Central memory CD8-positive, alpha-beta T cell (primary cell): ENCODE data around the gene ERGIC2.
"Not testable (repeated sequence)": the region's sequence is repeated elsewhere in the genome, so short reads cannot be mapped to it uniquely, and the experiment has no call there.

Source experiments
- ATAC-seq: fragments of 150-1000 bp; cut with Tn5 transposase; replicated peaks from 2 replicates; pipeline ENCODE4 v1.10.0; 2022; ENCODE audit warnings: mild to moderate bottlenecking, moderate FRiP score, moderate number of reproducible peaks; ENCODE audit not compliant: poor library complexity, severe bottlenecking; ENCODE audit errors: extremely low read depth
- DNase-seq, 2 donors: peaks; one replicate each; pipeline ENCODE4 v3.0.0; 2021; ENCODE audit warnings: low spot score in 2 of 2
- H3K27ac Mint-ChIP-seq: one replicate; pipeline ENCODE4 v1.8.0; 2022; ENCODE audit warnings: low read depth, mild to moderate bottlenecking, moderate library complexity, mixed read lengths
- H3K27me3 Mint-ChIP-seq: one replicate; pipeline ENCODE4 v1.8.0; 2022; ENCODE audit warnings: mixed read lengths
- H3K36me3 Mint-ChIP-seq: one replicate; pipeline ENCODE4 v1.8.0; 2022; ENCODE audit warnings: mild to moderate bottlenecking, moderate library complexity, mixed read lengths; ENCODE audit not compliant: insufficient read depth
- H3K4me1 Mint-ChIP-seq: one replicate; pipeline ENCODE4 v1.8.0; 2022; ENCODE audit warnings: mixed read lengths
- H3K4me3 Mint-ChIP-seq: one replicate; pipeline ENCODE4 v1.8.0; 2022; ENCODE audit warnings: mild to moderate bottlenecking, moderate library complexity, mixed read lengths
- H3K9me3 Mint-ChIP-seq: one replicate; pipeline ENCODE4 v1.8.0; 2022; ENCODE audit warnings: mixed read lengths

ERGIC2 gene

GRCh38 chr12:29314416-29314815 is 66.6 kb downstream of the ERGIC2 start:
- H3K4me3 Mint-ChIP-seq: no peak overlapping the region
- no peak for DNase-seq

DNA sequence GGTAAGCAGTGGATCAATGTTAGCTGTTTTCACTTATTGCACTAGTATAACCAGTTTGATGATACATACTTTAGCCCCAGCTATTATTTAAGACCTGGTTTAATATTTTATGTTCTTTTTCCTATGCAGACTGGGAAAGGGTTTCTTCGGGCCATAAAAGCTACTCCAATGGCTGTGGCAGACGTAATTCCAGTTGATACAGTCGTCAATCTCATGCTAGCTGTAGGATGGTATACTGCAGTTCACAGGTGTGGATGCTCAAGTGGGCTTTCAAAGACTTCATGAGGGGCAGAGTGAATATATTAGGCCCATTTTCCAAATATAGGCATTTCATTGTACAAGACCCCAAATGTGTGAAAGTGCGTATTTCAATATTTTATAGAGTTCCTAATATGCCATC is 70.1 kb downstream of the ERGIC2 start:
- DNase-seq (no peak), ATAC-seq (no peak)
- H3K4me3 Mint-ChIP-seq: no peak overlapping the region
- H3K36me3 Mint-ChIP-seq: peaks cover 6% of the 10 kb centered on the region
- no peaks in the 10 kb centered on the region for H3K4me1 Mint-ChIP-seq
- H3K27me3 Mint-ChIP-seq: no peaks in the 10 kb centered on the region
- H3K27ac Mint-ChIP-seq: no peak overlapping the region
- H3K9me3 Mint-ChIP-seq: no peaks in the 10 kb centered on the region

More at GRCh38 chr12:29314416-29314815, 66.6 kb downstream of the ERGIC2 start:
- no peak overlapping the region for H3K27ac Mint-ChIP-seq
- ATAC-seq: no peak
- no peaks in the 10 kb centered on the region for H3K9me3 Mint-ChIP-seq
- peaks cover 2% of the 10 kb centered on the region for H3K36me3 Mint-ChIP-seq
- no peaks in the 10 kb centered on the region for H3K27me3 Mint-ChIP-seq
- peaks cover 9% of the 10 kb centered on the region for H3K4me1 Mint-ChIP-seq

- ATAC-seq: no peak
- Mint-ChIP-seq H3K27ac (no peak overlapping the region), H3K4me3 (no peak overlapping the region), H3K36me3 (peaks cover 5% of the 10 kb centered on the region), H3K4me1 (no peaks in the 10 kb centered on the region), H3K9me3 (no peaks in the 10 kb centered on the region), H3K27me3 (no peaks in the 10 kb centered on the region)
- DNase-seq: no peak
These were observed 71.6 kb downstream of the ERGIC2 start for GRCh38 chr12:29309320-29309902.

GRCh38 chr12:29306682-29307081 is 74.3 kb downstream of the ERGIC2 start:
- Mint-ChIP-seq H3K4me3 (no peak overlapping the region), H3K9me3 (no peaks in the 10 kb centered on the region), H3K36me3 (peaks cover 5% of the 10 kb centered on the region), H3K27ac (no peak overlapping the region), H3K4me1 (no peaks in the 10 kb centered on the region), H3K27me3 (no peaks in the 10 kb centered on the region)
- DNase-seq (no peak), ATAC-seq (no peak)

DNA sequence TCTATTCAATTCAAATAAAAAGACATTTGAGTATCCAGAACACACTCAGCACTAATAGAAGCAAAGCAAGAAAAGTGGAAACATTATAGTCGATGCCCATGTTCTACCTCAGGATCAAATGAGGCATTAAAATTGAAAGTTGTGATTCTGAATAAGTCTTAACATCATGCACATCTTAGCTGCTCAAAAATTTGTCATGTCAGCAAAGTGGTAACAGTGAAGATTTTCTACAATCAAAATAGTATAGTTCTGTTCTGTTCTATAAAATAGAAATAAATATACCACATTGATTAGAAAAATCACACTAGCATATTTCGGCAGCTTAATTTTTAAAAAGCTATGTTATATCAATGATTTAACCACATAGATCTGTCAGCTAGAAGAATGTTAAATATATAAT is 74.7 kb downstream of the ERGIC2 start:
- DNase-seq: no peak
- Mint-ChIP-seq H3K27ac (no peak overlapping the region), H3K27me3 (no peaks in the 10 kb centered on the region), H3K36me3 (peaks cover 5% of the 10 kb centered on the region), H3K4me3 (no peak overlapping the region), H3K9me3 (no peaks in the 10 kb centered on the region), H3K4me1 (no peaks in the 10 kb centered on the region)
- ATAC-seq: no peak

DNA sequence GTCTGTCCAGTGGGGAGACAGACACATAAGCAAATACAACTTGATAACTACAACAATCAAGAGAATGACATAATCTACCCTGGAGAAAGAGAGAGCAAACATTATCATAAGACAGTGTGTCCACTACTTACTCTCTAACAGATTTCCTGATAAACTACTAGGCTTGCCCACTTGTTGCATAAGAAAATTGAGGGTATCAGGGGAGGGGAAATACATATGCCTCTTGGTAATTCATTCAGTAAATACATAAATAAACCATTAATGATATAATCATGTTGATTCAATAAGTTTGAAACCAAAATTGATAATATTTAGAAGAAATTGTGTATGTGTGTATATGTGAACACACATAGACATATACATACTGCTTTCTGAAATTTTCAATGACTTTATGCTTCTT is 76.6 kb downstream of the ERGIC2 start:
- DNase-seq (no peak), ATAC-seq (no peak)
- Mint-ChIP-seq H3K36me3 (peaks cover 6% of the 10 kb centered on the region), H3K4me3 (no peak overlapping the region), H3K27me3 (no peaks in the 10 kb centered on the region), H3K27ac (no peak overlapping the region), H3K9me3 (no peaks in the 10 kb centered on the region), H3K4me1 (no peaks in the 10 kb centered on the region)

- DNase-seq (no peak), ATAC-seq (no peak)
- Mint-ChIP-seq H3K27me3 (no peaks in the 10 kb centered on the region), H3K4me1 (no peaks in the 10 kb centered on the region), H3K27ac (no peak overlapping the region), H3K4me3 (no peak overlapping the region), H3K36me3 (peaks cover 1% of the 10 kb centered on the region), H3K9me3 (no peaks in the 10 kb centered on the region)
These were observed 79.9 kb downstream of the ERGIC2 start for GRCh38 chr12:29301114-29301513.

GRCh38 chr12:29299633-29300032 is 81.3 kb downstream of the ERGIC2 start:
- no peaks in the 10 kb centered on the region for H3K4me1 Mint-ChIP-seq
- no peak overlapping the region for H3K27ac Mint-ChIP-seq
- H3K36me3 Mint-ChIP-seq: peaks cover 1% of the 10 kb centered on the region
- ATAC-seq (no peak), DNase-seq (no peak)
- H3K27me3 Mint-ChIP-seq: no peaks in the 10 kb centered on the region
- H3K9me3 Mint-ChIP-seq: no peaks in the 10 kb centered on the region
- no peak overlapping the region for H3K4me3 Mint-ChIP-seq

- Mint-ChIP-seq H3K4me3 (no peak overlapping the region), H3K4me1 (no peaks in the 10 kb centered on the region), H3K27ac (no peak overlapping the region), H3K36me3 (peaks cover 2% of the 10 kb centered on the region), H3K9me3 (no peaks in the 10 kb centered on the region), H3K27me3 (no peaks in the 10 kb centered on the region)
- no peak for ATAC-seq
- no peak for DNase-seq
These were observed 89.7 kb downstream of the ERGIC2 start for GRCh38 chr12:29291226-29291625.

DNA sequence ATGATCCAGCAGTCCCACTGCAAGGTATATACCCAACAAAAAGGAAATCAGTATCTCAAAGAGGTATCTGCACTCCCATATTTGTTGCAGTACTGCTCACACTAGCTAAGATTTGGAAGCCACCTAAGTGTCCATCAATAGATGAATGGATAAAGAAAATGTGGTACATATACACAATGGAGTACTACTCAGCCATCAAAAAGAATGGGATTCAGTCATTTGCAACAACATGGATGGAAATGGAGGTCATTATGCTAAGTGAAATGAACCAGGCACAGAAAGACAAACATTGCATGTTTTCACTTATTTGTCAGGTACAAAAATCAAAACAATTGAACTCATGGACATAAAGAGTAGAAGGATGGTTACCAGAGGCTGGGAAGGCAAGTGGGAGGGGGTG is 90.5 kb downstream of the ERGIC2 start:
- not testable (repeated sequence) for H3K27ac Mint-ChIP-seq, H3K4me3 Mint-ChIP-seq, H3K9me3 Mint-ChIP-seq

GRCh38 chr12:29288031-29288430 is 92.9 kb downstream of the ERGIC2 start:
- peaks cover 2% of the 10 kb centered on the region for H3K36me3 Mint-ChIP-seq
- ATAC-seq (no peak), DNase-seq (no peak)
- H3K27me3 Mint-ChIP-seq: no peaks in the 10 kb centered on the region
- no peak overlapping the region for H3K4me3 Mint-ChIP-seq
- no peaks in the 10 kb centered on the region for H3K9me3 Mint-ChIP-seq
- no peaks in the 10 kb centered on the region for H3K4me1 Mint-ChIP-seq
- H3K27ac Mint-ChIP-seq: no peak overlapping the region

More for the DNA sequence above, 90.5 kb downstream of the ERGIC2 start:
- H3K4me1 Mint-ChIP-seq, ATAC-seq, DNase-seq, H3K36me3 Mint-ChIP-seq, H3K27me3 Mint-ChIP-seq: not testable (repeated sequence)

- Mint-ChIP-seq H3K9me3 (no peaks in the 10 kb centered on the region), H3K27ac (no peak overlapping the region), H3K4me1 (no peaks in the 10 kb centered on the region), H3K4me3 (no peak overlapping the region), H3K27me3 (no peaks in the 10 kb centered on the region), H3K36me3 (peaks cover 2% of the 10 kb centered on the region)
- ATAC-seq (no peak), DNase-seq (no peak)
These were observed 93.3 kb downstream of the ERGIC2 start for GRCh38 chr12:29287622-29288021.
